OCI-LY1 (cell line): ENCODE data around the gene MRPL36.

Experiments
- H2AFZ ChIP-seq: fragments of 200-600 bp; sonication (generic), shearing (Covaris generic); 2 replicates; pipeline ENCODE4 v1.6.0; 2014; ENCODE audit warnings: antibody characterized with exemption, mild to moderate bottlenecking, low read length
- H3F3A ChIP-seq: fragments of 200-600 bp; sonication (generic), shearing (Covaris generic); 2 replicates; pipeline ENCODE4 v1.6.0; 2014; ENCODE audit warnings: mild to moderate bottlenecking, antibody characterized with exemption, low read length, moderate library complexity; ENCODE audit not compliant: insufficient read depth
- H3K27ac ChIP-seq: fragments of 200-600 bp; sonication (generic); 2 replicates; pipeline ENCODE4 v1.5.1; 2014; ENCODE audit warnings: low read length, mixed run types, mild to moderate bottlenecking, low read depth; ENCODE audit not compliant: poor library complexity, severe bottlenecking
- H3K27me3 ChIP-seq: fragments of 200-600 bp; sonication (generic); 2 replicates; pipeline ENCODE4 v1.6.0; 2014; ENCODE audit warnings: antibody characterized with exemption, mild to moderate bottlenecking, low read length, moderate library complexity; ENCODE audit not compliant: insufficient read depth
- H3K36me3 ChIP-seq: fragments of 200-600 bp; sonication (generic); 2 replicates; pipeline ENCODE4 v1.6.1; 2014; ENCODE audit warnings: mild to moderate bottlenecking, antibody characterized with exemption, low read length, moderate library complexity, mixed read lengths; ENCODE audit not compliant: insufficient read depth
- H3K4me1 ChIP-seq: fragments of 200-600 bp; sonication (generic); 2 replicates; pipeline ENCODE4 v1.5.1; 2014; ENCODE audit warnings: mild to moderate bottlenecking, low read length, moderate library complexity; ENCODE audit not compliant: insufficient read depth, severe bottlenecking
- H3K4me2 ChIP-seq: fragments of 200-600 bp; sonication (generic), shearing (Covaris generic); 2 replicates; pipeline ENCODE4 v1.6.1; 2014; ENCODE audit warnings: low read length
- H3K4me3 ChIP-seq: fragments of 200-600 bp; sonication (generic); 2 replicates; pipeline ENCODE4 v1.5.1; 2014; ENCODE audit warnings: low read length, low read depth, mild to moderate bottlenecking, mixed read lengths; ENCODE audit not compliant: poor library complexity, severe bottlenecking
- H3K79me2 ChIP-seq: fragments of 200-600 bp; shearing (Covaris generic); 2 replicates; pipeline ENCODE4 v1.6.1; 2016; ENCODE audit warnings: mixed run types, low read length, mixed read lengths; ENCODE audit not compliant: insufficient read depth
- H3K9ac ChIP-seq: fragments of 200-600 bp; sonication (generic), shearing (Covaris generic); 2 replicates; pipeline ENCODE4 v1.6.1; 2014; ENCODE audit warnings: mild to moderate bottlenecking, low read length, mixed read lengths
- H3K9me2 ChIP-seq: fragments of 200-600 bp; sonication (generic), shearing (Covaris generic); 2 replicates; pipeline ENCODE4 v1.6.1; 2014; ENCODE audit warnings: low read depth, mild to moderate bottlenecking, low read length, mixed read lengths
- H3K9me3 ChIP-seq: fragments of 200-600 bp; shearing (Covaris generic); 2 replicates; pipeline ENCODE4 v1.6.1; 2014; ENCODE audit warnings: low read length, mixed read lengths
- H4K20me1 ChIP-seq: fragments of 200-600 bp; sonication (generic), shearing (Covaris generic); 2 replicates; pipeline ENCODE4 v1.6.0; 2016; ENCODE audit warnings: mild to moderate bottlenecking, low read length; ENCODE audit not compliant: insufficient read depth
- CTCF ChIP-seq: fragments of 200-600 bp; sonication (generic), shearing (Covaris generic); IDR thresholded peaks from 2 replicates; pipeline ENCODE4 v1.5.1; 2017; ENCODE audit warnings: mild to moderate bottlenecking, antibody characterized with exemption, low read length, moderate library complexity, mixed read lengths
- EZH2 ChIP-seq: fragments of 200-600 bp; sonication (generic), shearing (Covaris generic); IDR thresholded peaks from 2 replicates; pipeline ENCODE4 v1.8.0; 2017; ENCODE audit warnings: borderline replicate concordance, mixed run types, mild to moderate bottlenecking, antibody characterized with exemption, low read length, moderate library complexity, mixed read lengths

The MRPL36 gene

GRCh38 chr5:1842004-1842819 lies 42.6 kb upstream of the MRPL36 start:
- Histone ChIP-seq H3K79me2 (no peaks in the 10 kb centered on the region), H3K27me3 (peaks cover 5% of the 10 kb centered on the region), H3K9me2 (no peaks in the 10 kb centered on the region), H3K4me1 (no peaks in the 10 kb centered on the region), H3K9ac (no peak overlapping the region), H2AFZ (no peak overlapping the region), H3K36me3 (no peaks in the 10 kb centered on the region), H3K9me3 (no peaks in the 10 kb centered on the region), H4K20me1 (no peaks in the 10 kb centered on the region), H3K27ac (no peak overlapping the region), H3K4me3 (no peak overlapping the region), H3F3A (no peaks in the 10 kb centered on the region), H3K4me2 (no peak overlapping the region)
- TF ChIP-seq EZH2 (no peak), CTCF (no peak)

- H3F3A ChIP-seq = no peaks in the 10 kb centered on the region
- no peaks in the 10 kb centered on the region for H3K9me3 ChIP-seq
- TF ChIP-seq EZH2 = no peak
- no peak for TF ChIP-seq CTCF
- H3K4me2 ChIP-seq = no peak overlapping the region
- H3K4me3 ChIP-seq = no peak overlapping the region
- H3K27me3 ChIP-seq = peaks cover 5% of the 10 kb centered on the region
- H3K4me1 ChIP-seq = no peaks in the 10 kb centered on the region
- no peaks in the 10 kb centered on the region for H3K9me2 ChIP-seq
- H3K27ac ChIP-seq = no peak overlapping the region
- no peaks in the 10 kb centered on the region for H3K36me3 ChIP-seq
- no peak overlapping the region for H3K9ac ChIP-seq
- H2AFZ ChIP-seq = no peak overlapping the region
- no peaks in the 10 kb centered on the region for H3K79me2 ChIP-seq
- no peaks in the 10 kb centered on the region for H4K20me1 ChIP-seq
Observed at GRCh38 chr5:1840741-1841521, 41.3 kb upstream of the MRPL36 start.

GRCh38 chr5:1840071-1840547 lies 40.5 kb upstream of the MRPL36 start:
- H3K4me3 ChIP-seq = no peak overlapping the region
- H3K79me2 ChIP-seq = no peaks in the 10 kb centered on the region
- no peak overlapping the region for H3K27ac ChIP-seq
- H3K9me3 ChIP-seq = no peaks in the 10 kb centered on the region
- no peaks in the 10 kb centered on the region for H3K9me2 ChIP-seq
- no peaks in the 10 kb centered on the region for H3F3A ChIP-seq
- TF ChIP-seq EZH2 (no peak), CTCF (no peak)
- H3K36me3 ChIP-seq = no peaks in the 10 kb centered on the region
- H3K9ac ChIP-seq = no peak overlapping the region
- H2AFZ ChIP-seq = no peak overlapping the region
- H3K4me2 ChIP-seq = no peak overlapping the region
- H3K27me3 ChIP-seq = peaks cover 4% of the 10 kb centered on the region
- H3K4me1 ChIP-seq = no peaks in the 10 kb centered on the region
- no peaks in the 10 kb centered on the region for H4K20me1 ChIP-seq
